Vagina (tissue), 2 donors: ENCODE data around the gene POR.

ENCODE experiments used
- POLR2A ChIP-seq, 2 donors: fragments of 450-650 bp; IDR thresholded peaks; one replicate each; pipeline ENCODE4 v1.6.1; 2017; ENCODE audit warnings: antibody characterized with exemption in 2 of 2, mild to moderate bottlenecking in 2 of 2, moderate library complexity in 2 of 2
- POLR2AphosphoS5 ChIP-seq, 2 donors: sonication (generic); formaldehyde crosslinking; IDR thresholded peaks; one replicate each; pipeline ENCODE4 v1.9.0; 2017; ENCODE audit warnings: antibody characterized with exemption in 2 of 2, mild to moderate bottlenecking in 2 of 2, low read depth in 1 of 2; ENCODE audit not compliant: insufficient read depth in 1 of 2
- TF ChIP-seq, protein P1 (sequence below), 3 experiments: fragments of 450-650 bp in 2 of 3; fragments of 200-600 bp in 1 of 3; sonication (generic) in 1 of 3; IDR thresholded peaks; one replicate each; pipeline ENCODE4 v1.5.1; 2017 to 2019; ENCODE audit warnings: antibody characterized with exemption in 3 of 3, mild to moderate bottlenecking in 2 of 3, moderate library complexity in 2 of 3

DNA sequence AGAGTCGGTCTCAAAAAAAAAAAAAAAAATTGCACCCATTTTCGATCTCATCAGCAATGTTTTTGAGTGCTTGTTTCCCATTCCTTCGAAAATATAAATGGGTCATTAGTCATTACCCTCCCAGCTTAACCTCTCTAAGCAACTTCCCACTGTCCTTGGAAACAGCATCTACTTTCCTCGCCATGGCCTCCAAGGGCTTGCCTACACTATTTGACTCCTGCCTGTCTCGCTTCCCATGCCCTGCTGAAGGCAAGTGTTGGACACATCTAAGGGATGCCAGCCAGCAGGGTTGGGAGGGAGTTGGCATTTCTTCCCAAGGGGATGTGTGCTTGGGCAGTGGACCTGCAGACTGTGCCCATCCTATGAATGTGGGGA is 48.9 kb upstream of the POR start:
- TF ChIP-seq, protein P1, sequence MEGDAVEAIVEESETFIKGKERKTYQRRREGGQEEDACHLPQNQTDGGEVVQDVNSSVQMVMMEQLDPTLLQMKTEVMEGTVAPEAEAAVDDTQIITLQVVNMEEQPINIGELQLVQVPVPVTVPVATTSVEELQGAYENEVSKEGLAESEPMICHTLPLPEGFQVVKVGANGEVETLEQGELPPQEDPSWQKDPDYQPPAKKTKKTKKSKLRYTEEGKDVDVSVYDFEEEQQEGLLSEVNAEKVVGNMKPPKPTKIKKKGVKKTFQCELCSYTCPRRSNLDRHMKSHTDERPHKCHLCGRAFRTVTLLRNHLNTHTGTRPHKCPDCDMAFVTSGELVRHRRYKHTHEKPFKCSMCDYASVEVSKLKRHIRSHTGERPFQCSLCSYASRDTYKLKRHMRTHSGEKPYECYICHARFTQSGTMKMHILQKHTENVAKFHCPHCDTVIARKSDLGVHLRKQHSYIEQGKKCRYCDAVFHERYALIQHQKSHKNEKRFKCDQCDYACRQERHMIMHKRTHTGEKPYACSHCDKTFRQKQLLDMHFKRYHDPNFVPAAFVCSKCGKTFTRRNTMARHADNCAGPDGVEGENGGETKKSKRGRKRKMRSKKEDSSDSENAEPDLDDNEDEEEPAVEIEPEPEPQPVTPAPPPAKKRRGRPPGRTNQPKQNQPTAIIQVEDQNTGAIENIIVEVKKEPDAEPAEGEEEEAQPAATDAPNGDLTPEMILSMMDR (IDR thresholded peaks at IDR 0.05) = no peak
- TF ChIP-seq POLR2AphosphoS5 (IDR thresholded peaks at IDR 0.05; ENCODE audit: insufficient read depth in 1 of 2, low read depth in 1 of 2) = no peak
- TF ChIP-seq POLR2A (IDR thresholded peaks at IDR 0.05) = no peak
